Activated T-cell treated with anti-CD3 and anti-CD28 coated beads, Interleukin-2, amount 50 U/mL, for 72 hours (primary cell): ENCODE data around the gene PIK3C3. TPM values are rescaled to one million over a fixed set of nuclear protein-coding genes. Genes with fewer than 3 reads are reported as not detected.

Source experiments
- ATAC-seq, 2 donors: fragments of 150-1000 bp; cut with Tn5 transposase; replicated peaks in 1 of 2; 2 replicates each; pipeline ENCODE4 v1.10.0; 2021; ENCODE audit warnings: moderate library complexity in 2 of 2, mild to moderate bottlenecking in 1 of 2
- DNase-seq, 2 donors: peaks; one replicate each; pipeline ENCODE4 v3.0.0; 2021 to 2022; ENCODE audit warnings: mixed read lengths in 1 of 2
- H3K27ac Mint-ChIP-seq: one replicate; pipeline ENCODE4 v1.8.0; 2022; ENCODE audit warnings: mild to moderate bottlenecking, moderate library complexity, mixed read lengths
- H3K27me3 Mint-ChIP-seq: one replicate; pipeline ENCODE4 v1.8.0; 2022; ENCODE audit warnings: low read depth, mixed read lengths
- H3K36me3 Mint-ChIP-seq, 2 donors: one replicate each; pipeline ENCODE4 v1.8.0; 2022; ENCODE audit warnings: mixed read lengths in 2 of 2, mild to moderate bottlenecking in 1 of 2; ENCODE audit not compliant: insufficient read depth in 2 of 2
- H3K4me1 Mint-ChIP-seq: one replicate; pipeline ENCODE4 v1.8.0; 2022; ENCODE audit warnings: low read depth, mixed read lengths
- H3K4me3 Mint-ChIP-seq, 2 donors: one replicate each; pipeline ENCODE4 v1.8.0; 2022; ENCODE audit warnings: mild to moderate bottlenecking in 2 of 2, mixed read lengths in 2 of 2, moderate library complexity in 2 of 2
- H3K9me3 Mint-ChIP-seq, 2 donors: one replicate each; pipeline ENCODE4 v1.8.0; 2022; ENCODE audit warnings: mixed read lengths in 2 of 2
- total RNA-seq, 2 donors: library from RNA; stranded (reverse); gene quantifications; one replicate each; pipeline ENCODE4 v1.2.3, GENCODE V29; 2022

PIK3C3 gene
- total RNA-seq, 2 donors from 2014 or later: 52.0 to 55.9 TPM

DNA sequence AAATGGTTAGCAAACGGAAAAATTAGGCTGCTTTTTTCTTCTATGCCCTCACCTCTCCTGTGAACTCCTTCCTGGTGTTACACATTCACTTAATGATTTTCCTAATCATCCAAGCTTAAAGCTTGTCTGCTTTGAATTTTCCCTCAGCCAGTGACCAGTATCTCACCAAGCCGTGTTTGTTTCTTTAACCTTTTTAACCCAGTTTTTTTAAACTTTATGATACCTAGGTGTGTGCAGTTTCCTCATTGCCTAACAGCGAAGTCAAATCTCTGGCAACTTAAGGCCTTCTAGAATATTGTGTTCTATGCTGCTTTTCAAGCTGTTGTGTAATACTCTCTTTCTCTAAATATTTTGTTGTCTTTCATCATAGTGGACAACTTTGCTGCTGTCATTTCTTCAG lies 113.0 kb downstream of the PIK3C3 start:
- Mint-ChIP-seq H3K36me3 (peaks cover 10 to 13% of the 10 kb centered on the region in 2 donors), H3K27me3 (no peaks in the 10 kb centered on the region), H3K27ac (peak overlapping the region; percentile 75), H3K9me3 (no peaks in the 10 kb centered on the region), H3K4me3 (no peak overlapping the region), H3K4me1 (peaks cover 5% of the 10 kb centered on the region)
- DNase-seq: no peak
- ATAC-seq: no peak

DNA sequence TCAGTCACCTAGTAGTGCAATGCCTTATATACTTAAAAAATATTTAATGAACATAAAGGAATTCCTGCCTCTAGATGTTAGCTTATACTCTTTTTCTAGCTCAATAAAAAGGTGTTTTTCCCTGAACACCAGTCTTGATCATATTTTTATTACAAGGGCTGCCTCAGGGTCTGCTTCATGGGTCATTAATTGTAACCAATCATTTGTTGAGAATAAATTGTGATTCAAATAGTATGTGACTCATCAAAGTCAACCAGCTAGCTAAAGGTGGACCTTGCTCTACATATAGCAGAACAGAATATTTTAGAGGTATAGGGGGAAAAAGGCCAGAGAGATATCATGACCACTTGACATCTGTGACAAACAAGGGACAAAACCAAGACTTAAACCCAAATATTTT lies 114.0 kb downstream of the PIK3C3 start:
- H3K27ac Mint-ChIP-seq: no peak overlapping the region
- H3K9me3 Mint-ChIP-seq: no peaks in the 10 kb centered on the region
- peaks cover 12 to 13% of the 10 kb centered on the region in 2 donors for H3K36me3 Mint-ChIP-seq
- H3K27me3 Mint-ChIP-seq: no peaks in the 10 kb centered on the region
- DNase-seq (no peak), ATAC-seq (no peak)
- H3K4me1 Mint-ChIP-seq: peaks cover 5% of the 10 kb centered on the region
- no peak overlapping the region for H3K4me3 Mint-ChIP-seq

DNA sequence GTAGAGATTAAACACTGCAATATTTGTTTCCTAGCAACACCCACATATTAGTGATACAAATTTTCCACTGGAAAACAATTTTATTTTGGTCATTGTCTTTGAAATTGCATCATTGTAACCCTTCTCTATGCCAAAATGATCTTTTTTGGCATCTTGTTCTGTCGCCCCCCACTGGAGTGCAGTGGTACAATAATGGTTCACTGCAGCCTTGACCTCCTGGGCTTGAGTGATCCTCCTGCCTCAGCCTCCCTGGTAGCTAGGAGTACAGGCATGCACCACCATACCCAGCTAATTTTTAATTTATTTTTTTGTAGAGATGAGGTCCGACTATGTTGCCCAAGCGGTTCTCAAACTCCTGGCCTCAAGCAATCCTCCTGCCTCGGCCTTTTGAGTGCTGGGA lies 117.4 kb downstream of the PIK3C3 start:
- H3K27me3 Mint-ChIP-seq: no peaks in the 10 kb centered on the region
- ATAC-seq (no peak), DNase-seq (no peak)
- H3K9me3 Mint-ChIP-seq: no peaks in the 10 kb centered on the region
- no peak overlapping the region for H3K4me3 Mint-ChIP-seq
- H3K4me1 Mint-ChIP-seq: peaks cover 3% of the 10 kb centered on the region
- no peak overlapping the region for H3K27ac Mint-ChIP-seq
- peaks cover 15 to 16% of the 10 kb centered on the region in 2 donors for H3K36me3 Mint-ChIP-seq

DNA sequence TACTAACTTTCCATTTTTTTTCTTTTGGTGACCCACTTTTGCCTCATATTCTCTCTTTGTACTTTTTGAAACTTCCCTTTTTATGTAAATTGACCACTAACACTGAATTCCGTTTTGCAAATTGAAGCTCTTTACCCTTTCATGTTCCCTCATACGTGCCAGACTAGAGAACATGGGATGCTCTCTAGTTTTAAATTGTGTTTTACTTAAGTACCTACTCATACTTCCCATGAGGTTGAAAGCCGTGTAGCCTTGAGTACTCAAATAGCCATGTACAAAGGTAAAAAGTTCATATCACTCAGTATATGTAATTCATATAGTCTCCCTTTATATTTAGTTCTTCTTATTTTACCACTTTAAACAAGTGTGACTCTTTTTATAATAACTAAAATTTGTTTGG lies 119.7 kb downstream of the PIK3C3 start:
- H3K27me3 Mint-ChIP-seq: no peaks in the 10 kb centered on the region
- no peak overlapping the region for H3K27ac Mint-ChIP-seq
- peaks cover 14 to 20% of the 10 kb centered on the region in 2 donors for H3K36me3 Mint-ChIP-seq
- no peak for ATAC-seq
- no peaks in the 10 kb centered on the region for H3K4me1 Mint-ChIP-seq
- no peak for DNase-seq
- no peak overlapping the region for H3K4me3 Mint-ChIP-seq
- H3K9me3 Mint-ChIP-seq: no peaks in the 10 kb centered on the region

DNA sequence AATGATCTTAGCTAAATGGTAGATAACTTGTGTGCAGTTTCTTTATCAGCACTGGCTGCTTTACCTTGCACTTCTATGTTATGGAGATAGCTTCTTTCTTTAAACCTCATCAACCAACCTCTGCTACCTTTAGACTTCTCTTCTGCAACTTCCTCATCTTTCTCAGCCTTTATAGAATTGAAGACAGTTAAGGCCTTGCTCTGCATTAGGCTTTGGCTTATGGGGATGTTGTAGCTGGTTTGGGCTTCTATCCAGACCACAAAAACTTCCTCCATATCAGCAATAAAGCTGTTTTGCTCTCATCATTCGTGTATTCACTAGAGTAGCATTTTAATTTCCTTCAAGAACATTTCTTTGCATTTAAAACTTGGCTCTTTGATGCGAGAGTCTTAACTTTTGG lies 123.7 kb downstream of the PIK3C3 start:
- Mint-ChIP-seq H3K9me3 (no peaks in the 10 kb centered on the region), H3K4me3 (no peak overlapping the region), H3K27ac (peak overlapping the region; percentile 34), H3K36me3 (peaks cover 9 to 23% of the 10 kb centered on the region in 2 donors), H3K27me3 (no peaks in the 10 kb centered on the region), H3K4me1 (peaks cover 10% of the 10 kb centered on the region)
- ATAC-seq: no peak
- DNase-seq: no peak

DNA sequence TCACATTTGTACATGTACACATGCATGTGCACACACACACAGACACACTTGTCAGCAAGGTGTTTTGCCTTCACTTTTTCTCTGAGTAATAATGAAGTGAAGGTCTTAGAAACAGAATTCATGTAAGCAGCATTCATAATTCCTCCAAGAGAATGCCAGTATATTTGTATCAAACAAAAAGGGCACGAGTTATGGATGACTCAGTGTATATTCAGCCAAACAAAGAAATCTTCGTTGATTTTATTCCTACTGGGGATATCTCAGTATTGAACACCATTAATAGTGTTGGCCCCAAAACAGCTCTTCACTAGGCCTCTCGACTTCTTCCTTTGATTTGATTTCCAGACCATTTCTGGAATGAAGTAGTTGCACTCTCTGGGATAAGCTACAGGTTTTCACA lies 125.3 kb downstream of the PIK3C3 start:
- Mint-ChIP-seq H3K27me3 (no peaks in the 10 kb centered on the region), H3K36me3 (peaks cover 5 to 19% of the 10 kb centered on the region in 2 donors), H3K9me3 (no peaks in the 10 kb centered on the region), H3K4me1 (peaks cover 10% of the 10 kb centered on the region), H3K4me3 (no peak overlapping the region), H3K27ac (no peak overlapping the region)
- no peak for ATAC-seq
- no peak for DNase-seq

DNA sequence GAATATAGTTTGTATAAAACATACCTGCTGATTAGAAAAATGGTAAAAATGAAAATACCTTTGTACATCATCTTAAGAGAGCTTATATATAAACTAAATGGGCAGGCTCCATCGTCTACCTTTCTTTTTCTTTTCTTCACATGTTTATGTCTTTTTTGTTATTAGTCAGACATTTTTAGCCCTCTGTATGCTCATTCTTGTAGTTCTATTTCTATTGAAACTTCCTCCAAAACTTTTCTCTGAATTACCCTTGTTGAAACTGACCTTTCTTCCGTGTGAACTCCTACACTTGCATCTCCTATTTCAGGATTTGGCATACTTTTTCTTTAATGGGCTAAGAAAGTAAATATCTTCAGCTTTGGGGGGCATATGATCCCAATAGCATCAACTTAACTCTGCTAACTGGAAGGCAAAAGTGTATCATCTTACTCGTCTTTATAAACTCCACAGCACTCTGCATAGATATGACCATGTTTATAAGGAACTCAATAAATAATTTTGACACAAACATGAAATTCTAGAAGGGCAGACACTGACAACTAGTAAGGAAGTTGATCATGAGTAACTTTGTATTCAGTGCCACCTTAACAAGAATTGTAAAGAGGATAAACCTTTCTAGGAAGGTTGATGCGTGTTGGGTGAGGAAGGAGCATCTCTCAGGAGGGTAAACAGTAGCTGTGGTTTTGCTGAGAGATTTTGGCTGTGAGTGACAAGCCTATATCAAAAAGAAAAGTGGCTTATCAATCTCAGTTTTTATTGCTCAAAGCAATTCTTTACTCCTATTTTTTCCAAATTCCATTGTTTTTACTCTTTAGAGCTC lies 127.6 kb downstream of the PIK3C3 start:
- DNase-seq (no peak), ATAC-seq (peak in 1 of 2 donors; percentile 79)
- Mint-ChIP-seq H3K36me3 (peaks cover 7 to 11% of the 10 kb centered on the region in 2 donors), H3K9me3 (peaks cover 0 to 3% of the 10 kb centered on the region in 2 donors), H3K27me3 (no peaks in the 10 kb centered on the region), H3K4me3 (peak overlapping the region in 1 of 2 donors; percentile 73), H3K27ac (peak overlapping the region; percentile 85), H3K4me1 (peaks cover 10% of the 10 kb centered on the region)

DNA sequence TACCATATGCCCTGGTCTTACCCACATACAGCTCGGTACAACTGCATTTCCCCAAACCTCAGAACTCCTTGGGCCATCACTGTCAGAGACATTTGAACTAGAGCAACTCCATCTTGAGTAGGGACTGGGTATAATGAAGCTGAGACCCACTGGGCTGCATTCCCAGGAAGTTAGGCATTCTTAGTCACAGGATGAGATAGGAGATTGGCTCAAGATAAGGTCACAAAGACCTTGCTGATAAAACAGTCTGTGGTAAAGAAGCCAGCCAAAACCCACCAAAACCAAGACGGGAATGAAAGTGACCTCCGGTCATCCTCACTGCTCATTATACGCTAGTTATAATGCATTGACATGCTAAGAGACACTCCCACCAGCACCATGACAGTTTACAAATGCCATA lies 131.3 kb downstream of the PIK3C3 start:
- no peak overlapping the region for H3K4me3 Mint-ChIP-seq
- peaks cover 10% of the 10 kb centered on the region for H3K4me1 Mint-ChIP-seq
- H3K36me3 Mint-ChIP-seq: peaks cover 5 to 8% of the 10 kb centered on the region in 2 donors
- DNase-seq (no peak), ATAC-seq (no peak)
- peaks cover 0 to 3% of the 10 kb centered on the region in 2 donors for H3K9me3 Mint-ChIP-seq
- H3K27ac Mint-ChIP-seq: no peak overlapping the region
- H3K27me3 Mint-ChIP-seq: no peaks in the 10 kb centered on the region

DNA sequence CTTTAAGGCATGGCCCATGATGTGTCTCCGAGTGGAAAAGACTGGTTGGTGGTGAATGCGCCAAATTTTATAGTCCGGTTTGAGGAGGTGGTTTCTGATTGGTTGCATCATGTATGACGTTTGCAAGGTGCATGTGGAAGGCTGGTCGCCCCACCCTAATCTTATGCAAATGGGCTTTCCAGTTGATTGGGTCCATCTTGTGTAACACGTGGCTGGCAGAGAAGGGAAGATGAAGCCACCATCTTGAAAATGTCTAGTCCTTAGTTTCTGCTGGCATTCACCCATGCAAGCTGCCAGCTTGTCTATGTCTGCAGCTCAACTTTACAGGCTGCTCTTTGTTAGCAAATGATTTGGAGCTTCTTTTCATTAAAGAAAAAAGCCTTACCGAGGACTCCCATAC lies 132.2 kb downstream of the PIK3C3 start:
- no peak overlapping the region for H3K4me3 Mint-ChIP-seq
- DNase-seq (no peak), ATAC-seq (no peak)
- H3K27me3 Mint-ChIP-seq: no peaks in the 10 kb centered on the region
- H3K9me3 Mint-ChIP-seq: peaks cover 0 to 3% of the 10 kb centered on the region in 2 donors
- no peak overlapping the region for H3K27ac Mint-ChIP-seq
- peaks cover 6% of the 10 kb centered on the region for H3K4me1 Mint-ChIP-seq
- H3K36me3 Mint-ChIP-seq: peaks cover 4 to 5% of the 10 kb centered on the region in 2 donors

DNA sequence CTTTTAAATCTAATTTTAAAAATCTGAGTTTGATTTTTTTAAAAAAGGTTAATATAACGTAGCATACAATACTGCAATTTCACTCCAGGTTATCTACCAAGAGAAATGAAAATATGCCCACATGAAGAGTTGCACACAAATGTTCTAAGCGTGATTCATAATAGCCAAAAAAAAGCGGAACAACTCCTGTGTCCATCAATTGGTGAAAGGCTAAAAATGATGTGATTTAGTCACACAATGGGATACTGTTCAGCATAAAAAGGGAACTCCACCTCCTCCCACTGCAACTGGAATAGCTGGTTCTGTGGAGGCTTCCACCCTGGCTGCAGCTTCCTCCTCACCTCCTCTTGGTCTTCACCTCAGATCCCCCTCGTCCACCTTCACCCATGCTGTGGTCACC lies 132.8 kb downstream of the PIK3C3 start:
- H3K9me3 Mint-ChIP-seq: peaks cover 0 to 3% of the 10 kb centered on the region in 2 donors
- no peaks in the 10 kb centered on the region for H3K4me1 Mint-ChIP-seq
- no peak for ATAC-seq
- no peak overlapping the region for H3K27ac Mint-ChIP-seq
- peaks cover 0 to 5% of the 10 kb centered on the region in 2 donors for H3K36me3 Mint-ChIP-seq
- no peak overlapping the region for H3K4me3 Mint-ChIP-seq
- DNase-seq: no peak
- H3K27me3 Mint-ChIP-seq: no peaks in the 10 kb centered on the region

DNA sequence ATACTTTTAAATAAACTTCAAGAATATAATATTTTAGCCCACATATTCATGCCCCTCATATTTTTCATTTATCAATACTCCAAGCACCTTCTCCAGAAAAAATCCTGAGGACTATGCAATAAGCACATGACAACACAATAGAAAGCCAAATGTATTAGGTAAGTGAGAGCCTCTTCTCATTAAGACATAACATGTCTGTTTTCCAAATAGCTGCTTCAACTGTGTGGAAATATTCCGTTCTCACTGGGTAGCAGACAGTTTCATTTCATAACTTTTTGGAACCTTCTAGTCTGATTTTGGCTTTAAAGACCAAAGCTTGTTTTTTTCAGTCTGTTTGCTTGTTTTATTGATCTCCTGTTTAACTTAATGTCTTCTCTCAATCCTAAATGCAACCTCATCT lies 137.8 kb downstream of the PIK3C3 start:
- ATAC-seq (no peak), DNase-seq (no peak)
- Mint-ChIP-seq H3K27ac (no peak overlapping the region), H3K4me1 (no peaks in the 10 kb centered on the region), H3K36me3 (no peaks in the 10 kb centered on the region), H3K4me3 (no peak overlapping the region), H3K9me3 (no peaks in the 10 kb centered on the region), H3K27me3 (no peaks in the 10 kb centered on the region)

DNA sequence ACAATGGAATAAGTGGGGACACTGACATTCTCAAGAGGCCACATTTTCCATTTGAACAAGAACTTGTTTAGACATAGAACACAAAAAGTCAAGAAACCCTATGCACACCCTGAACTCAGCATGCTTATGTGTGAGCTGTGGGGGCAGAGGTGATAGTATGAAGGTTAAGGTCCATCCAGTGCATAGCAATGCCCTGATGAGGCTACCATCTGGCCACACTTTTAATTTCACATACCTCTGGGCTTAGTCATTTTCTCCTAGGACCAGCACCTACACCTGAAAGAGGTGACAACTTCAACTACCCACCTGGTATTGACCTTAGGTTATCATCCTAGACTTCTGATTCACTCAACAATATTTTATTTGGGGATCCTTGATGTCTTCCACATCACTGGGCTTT lies 139.8 kb downstream of the PIK3C3 start:
- Mint-ChIP-seq H3K4me1 (no peaks in the 10 kb centered on the region), H3K27me3 (no peaks in the 10 kb centered on the region), H3K27ac (no peak overlapping the region), H3K4me3 (no peak overlapping the region), H3K36me3 (no peaks in the 10 kb centered on the region), H3K9me3 (no peaks in the 10 kb centered on the region)
- DNase-seq (no peak), ATAC-seq (no peak)

DNA sequence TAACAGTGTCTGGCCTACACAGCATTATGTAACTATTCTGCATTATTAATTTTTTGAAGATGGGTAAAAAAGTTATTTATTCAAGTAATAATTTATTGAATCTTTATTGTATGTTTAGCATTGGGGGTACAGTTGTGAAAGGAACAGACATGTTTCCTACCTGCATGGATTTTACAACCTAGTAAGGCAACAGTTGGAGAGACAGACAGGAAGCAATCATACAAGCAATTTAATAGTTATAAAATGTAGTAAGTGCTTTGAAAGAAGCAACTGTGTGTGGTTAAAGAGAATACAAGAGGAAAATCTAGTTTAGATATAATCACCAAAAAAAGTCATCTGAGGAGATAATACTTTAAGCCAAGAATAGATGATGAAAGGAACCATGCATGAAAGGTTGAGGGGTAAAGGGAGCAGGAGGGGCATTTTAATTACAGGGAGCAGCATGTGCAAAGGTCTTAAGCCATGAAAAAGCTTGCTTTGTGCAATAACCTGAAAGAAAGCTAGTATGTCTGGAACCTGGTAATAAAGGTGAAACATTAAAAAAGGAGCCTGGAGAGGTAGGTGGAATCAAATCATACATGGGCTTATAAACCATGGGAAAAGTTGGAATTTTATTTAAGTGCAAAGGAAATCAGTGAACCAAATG lies 140.8 kb downstream of the PIK3C3 start:
- H3K9me3 Mint-ChIP-seq: no peaks in the 10 kb centered on the region
- no peak overlapping the region for H3K27ac Mint-ChIP-seq
- DNase-seq: no peak
- no peaks in the 10 kb centered on the region for H3K27me3 Mint-ChIP-seq
- H3K36me3 Mint-ChIP-seq: no peaks in the 10 kb centered on the region
- no peak overlapping the region for H3K4me3 Mint-ChIP-seq
- no peak for ATAC-seq
- H3K4me1 Mint-ChIP-seq: no peaks in the 10 kb centered on the region
